HepG2 (cell line): Measurements from ENCODE around the gene ZFPL1. TPM values are rescaled to one million over a fixed set of nuclear protein-coding genes. Genes with fewer than 3 reads are reported as not detected.

ENCODE experiments used
- GFI1 ChIP-seq: sonication (generic); formaldehyde crosslinking; IDR thresholded peaks from 2 replicates; pipeline ENCODE4 v1.5.0; 2020; ENCODE audit warnings: missing genetic modification reagents, mild to moderate bottlenecking, borderline replicate concordance
- KDM5B ChIP-seq: sonication (generic); formaldehyde crosslinking; IDR thresholded peaks from 2 replicates; pipeline ENCODE4 v1.4.0; 2020; ENCODE audit warnings: missing genetic modification reagents, mild to moderate bottlenecking, borderline replicate concordance
- TMF1 ChIP-seq: sonication (generic); formaldehyde crosslinking; IDR thresholded peaks from 2 replicates; pipeline ENCODE4 v1.8.1; 2022; ENCODE audit warnings: low read depth, missing genetic modification reagents
- ZNF331 ChIP-seq: sonication (generic); formaldehyde crosslinking; IDR thresholded peaks from 2 replicates; pipeline ENCODE4 v1.4.0; 2020; ENCODE audit warnings: missing genetic modification reagents
- ZNF563 ChIP-seq: sonication (generic); formaldehyde crosslinking; IDR thresholded peaks from 2 replicates; pipeline ENCODE4 v1.8.0; 2022; ENCODE audit warnings: mild to moderate bottlenecking, moderate library complexity, missing genetic modification reagents
- polyA plus RNA-seq, 8 experiments: library from polyadenylated mRNA; depleted of rRNA in 3 of 8; stranded (reverse) in 7 of 8; unstranded in 1 of 8; fragments of >200 nt; fragmentation: Illumina TruSeq in 4 of 8; extraction: Trizol in 4 of 8; gene quantifications; 2 replicates each; pipeline versions ENCODE4 v1.2.1 to v1.2.3, GENCODE V29; 2011 to 2016; ENCODE audit warnings: low read depth in 4 of 8, missing spikeins in 1 of 8, mixed read lengths in 1 of 8; ENCODE audit not compliant: insufficient read depth in 1 of 8
- total RNA-seq, 5 experiments: library from RNA; depleted of rRNA; stranded (reverse); fragments of >200 nt; fragmentation: Illumina TruSeq; extraction: Trizol; gene quantifications; 2 replicates each; pipeline ENCODE4 v1.2.3, GENCODE V29; 2016; ENCODE audit warnings: low read depth in 1 of 5
- TF ChIP-seq, protein P1 (sequence below): sonication (generic); formaldehyde crosslinking; IDR thresholded peaks from 2 replicates; pipeline ENCODE4 v1.9.0; 2022; ENCODE audit warnings: missing genetic modification reagents, mild to moderate bottlenecking, borderline replicate concordance
- TF ChIP-seq, protein P2 (sequence below): sonication (generic); formaldehyde crosslinking; IDR thresholded peaks from 2 replicates; pipeline ENCODE4 v1.8.1; 2023; ENCODE audit warnings: mild to moderate bottlenecking, missing genetic modification reagents
- TF ChIP-seq, protein P3 (sequence below): sonication (generic); formaldehyde crosslinking; IDR thresholded peaks from 2 replicates; pipeline ENCODE4 v1.4.0; 2020; ENCODE audit warnings: missing genetic modification reagents, borderline replicate concordance
- TF ChIP-seq, protein P4 (sequence below): sonication (generic); formaldehyde crosslinking; IDR thresholded peaks from 2 replicates; pipeline ENCODE4 v1.4.0; 2020; ENCODE audit warnings: missing genetic modification reagents, borderline replicate concordance
- TF ChIP-seq, protein P5 (sequence below): sonication (generic); formaldehyde crosslinking; IDR thresholded peaks from 2 replicates; pipeline ENCODE4 v1.5.1; 2020; ENCODE audit warnings: missing genetic modification reagents, mild to moderate bottlenecking, borderline replicate concordance

Gene ZFPL1
- total and polyA plus RNA-seq, 2 of the 13 experiments (the other 11 are each of a cell fraction or from before 2014, with no cell fraction given) = 32.2 to 56.0 TPM

DNA sequence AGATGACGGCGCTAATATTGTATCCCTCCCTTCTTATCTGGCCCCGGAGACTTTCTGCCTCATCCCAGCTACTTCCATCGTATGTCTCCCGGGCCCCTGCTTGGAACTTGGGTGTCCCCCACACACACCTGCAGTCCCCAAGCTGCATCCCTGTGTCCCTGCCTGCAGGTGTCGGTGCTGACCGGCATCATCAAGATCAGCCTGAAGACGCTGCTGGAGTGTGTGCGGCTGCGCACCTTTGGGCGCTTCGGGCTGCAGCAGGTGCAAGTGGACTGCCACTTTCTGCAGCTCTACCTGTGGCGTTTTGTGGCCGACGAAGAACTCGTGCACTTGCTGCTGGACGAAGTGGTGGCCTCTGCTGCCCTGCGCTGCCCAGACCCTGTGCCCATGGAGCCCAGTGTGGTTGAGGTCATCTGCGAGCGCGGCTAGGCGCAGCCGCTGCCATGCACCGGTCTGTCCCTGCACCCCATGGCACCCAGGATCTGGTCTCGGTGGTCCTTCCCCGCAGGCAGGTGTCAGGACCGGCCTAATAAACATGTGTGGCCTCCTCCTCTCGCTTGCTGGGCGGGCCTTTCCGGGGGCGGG lies 27.2 kb downstream of the ZFPL1 start (continued):
- TF ChIP-seq, protein P1, sequence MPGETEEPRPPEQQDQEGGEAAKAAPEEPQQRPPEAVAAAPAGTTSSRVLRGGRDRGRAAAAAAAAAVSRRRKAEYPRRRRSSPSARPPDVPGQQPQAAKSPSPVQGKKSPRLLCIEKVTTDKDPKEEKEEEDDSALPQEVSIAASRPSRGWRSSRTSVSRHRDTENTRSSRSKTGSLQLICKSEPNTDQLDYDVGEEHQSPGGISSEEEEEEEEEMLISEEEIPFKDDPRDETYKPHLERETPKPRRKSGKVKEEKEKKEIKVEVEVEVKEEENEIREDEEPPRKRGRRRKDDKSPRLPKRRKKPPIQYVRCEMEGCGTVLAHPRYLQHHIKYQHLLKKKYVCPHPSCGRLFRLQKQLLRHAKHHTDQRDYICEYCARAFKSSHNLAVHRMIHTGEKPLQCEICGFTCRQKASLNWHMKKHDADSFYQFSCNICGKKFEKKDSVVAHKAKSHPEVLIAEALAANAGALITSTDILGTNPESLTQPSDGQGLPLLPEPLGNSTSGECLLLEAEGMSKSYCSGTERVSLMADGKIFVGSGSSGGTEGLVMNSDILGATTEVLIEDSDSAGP = peak; percentile 27; the same call in 1 of the 2 replicates
- TF ChIP-seq, protein P2, sequence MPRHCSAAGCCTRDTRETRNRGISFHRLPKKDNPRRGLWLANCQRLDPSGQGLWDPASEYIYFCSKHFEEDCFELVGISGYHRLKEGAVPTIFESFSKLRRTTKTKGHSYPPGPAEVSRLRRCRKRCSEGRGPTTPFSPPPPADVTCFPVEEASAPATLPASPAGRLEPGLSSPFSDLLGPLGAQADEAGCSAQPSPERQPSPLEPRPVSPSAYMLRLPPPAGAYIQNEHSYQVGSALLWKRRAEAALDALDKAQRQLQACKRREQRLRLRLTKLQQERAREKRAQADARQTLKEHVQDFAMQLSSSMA (CRISPR knock-in tag) = 0 out of 2 replicates have a peak, but pooled peaks have one; percentile 6
- TF ChIP-seq, protein P3, sequence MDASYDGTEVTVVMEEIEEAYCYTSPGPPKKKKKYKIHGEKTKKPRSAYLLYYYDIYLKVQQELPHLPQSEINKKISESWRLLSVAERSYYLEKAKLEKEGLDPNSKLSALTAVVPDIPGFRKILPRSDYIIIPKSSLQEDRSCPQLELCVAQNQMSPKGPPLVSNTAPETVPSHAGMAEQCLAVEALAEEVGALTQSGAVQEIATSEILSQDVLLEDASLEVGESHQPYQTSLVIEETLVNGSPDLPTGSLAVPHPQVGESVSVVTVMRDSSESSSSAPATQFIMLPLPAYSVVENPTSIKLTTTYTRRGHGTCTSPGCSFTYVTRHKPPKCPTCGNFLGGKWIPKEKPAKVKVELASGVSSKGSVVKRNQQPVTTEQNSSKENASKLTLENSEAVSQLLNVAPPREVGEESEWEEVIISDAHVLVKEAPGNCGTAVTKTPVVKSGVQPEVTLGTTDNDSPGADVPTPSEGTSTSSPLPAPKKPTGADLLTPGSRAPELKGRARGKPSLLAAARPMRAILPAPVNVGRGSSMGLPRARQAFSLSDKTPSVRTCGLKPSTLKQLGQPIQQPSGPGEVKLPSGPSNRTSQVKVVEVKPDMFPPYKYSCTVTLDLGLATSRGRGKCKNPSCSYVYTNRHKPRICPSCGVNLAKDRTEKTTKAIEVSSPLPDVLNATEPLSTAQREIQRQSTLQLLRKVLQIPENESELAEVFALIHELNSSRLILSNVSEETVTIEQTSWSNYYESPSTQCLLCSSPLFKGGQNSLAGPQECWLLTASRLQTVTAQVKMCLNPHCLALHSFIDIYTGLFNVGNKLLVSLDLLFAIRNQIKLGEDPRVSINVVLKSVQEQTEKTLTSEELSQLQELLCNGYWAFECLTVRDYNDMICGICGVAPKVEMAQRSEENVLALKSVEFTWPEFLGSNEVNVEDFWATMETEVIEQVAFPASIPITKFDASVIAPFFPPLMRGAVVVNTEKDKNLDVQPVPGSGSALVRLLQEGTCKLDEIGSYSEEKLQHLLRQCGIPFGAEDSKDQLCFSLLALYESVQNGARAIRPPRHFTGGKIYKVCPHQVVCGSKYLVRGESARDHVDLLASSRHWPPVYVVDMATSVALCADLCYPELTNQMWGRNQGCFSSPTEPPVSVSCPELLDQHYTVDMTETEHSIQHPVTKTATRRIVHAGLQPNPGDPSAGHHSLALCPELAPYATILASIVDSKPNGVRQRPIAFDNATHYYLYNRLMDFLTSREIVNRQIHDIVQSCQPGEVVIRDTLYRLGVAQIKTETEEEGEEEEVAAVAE (CRISPR knock-in tag) = no peak
- TF ChIP-seq, protein P4, sequence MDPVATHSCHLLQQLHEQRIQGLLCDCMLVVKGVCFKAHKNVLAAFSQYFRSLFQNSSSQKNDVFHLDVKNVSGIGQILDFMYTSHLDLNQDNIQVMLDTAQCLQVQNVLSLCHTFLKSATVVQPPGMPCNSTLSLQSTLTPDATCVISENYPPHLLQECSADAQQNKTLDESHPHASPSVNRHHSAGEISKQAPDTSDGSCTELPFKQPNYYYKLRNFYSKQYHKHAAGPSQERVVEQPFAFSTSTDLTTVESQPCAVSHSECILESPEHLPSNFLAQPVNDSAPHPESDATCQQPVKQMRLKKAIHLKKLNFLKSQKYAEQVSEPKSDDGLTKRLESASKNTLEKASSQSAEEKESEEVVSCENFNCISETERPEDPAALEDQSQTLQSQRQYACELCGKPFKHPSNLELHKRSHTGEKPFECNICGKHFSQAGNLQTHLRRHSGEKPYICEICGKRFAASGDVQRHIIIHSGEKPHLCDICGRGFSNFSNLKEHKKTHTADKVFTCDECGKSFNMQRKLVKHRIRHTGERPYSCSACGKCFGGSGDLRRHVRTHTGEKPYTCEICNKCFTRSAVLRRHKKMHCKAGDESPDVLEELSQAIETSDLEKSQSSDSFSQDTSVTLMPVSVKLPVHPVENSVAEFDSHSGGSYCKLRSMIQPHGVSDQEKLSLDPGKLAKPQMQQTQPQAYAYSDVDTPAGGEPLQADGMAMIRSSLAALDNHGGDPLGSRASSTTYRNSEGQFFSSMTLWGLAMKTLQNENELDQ (CRISPR knock-in tag) = no peak
- TF ChIP-seq GFI1 (CRISPR knock-in tag) (no peak), KDM5B (CRISPR knock-in tag) (no peak; the same call in 1 of the 2 replicates), ZNF563 (CRISPR knock-in tag) (0 out of 2 replicates have a peak, but pooled peaks have one; percentile 16), TMF1 (CRISPR knock-in tag) (0 out of 2 replicates have a peak, but pooled peaks have one; percentile 14), ZNF331 (no peak)
- TF ChIP-seq, protein P5, sequence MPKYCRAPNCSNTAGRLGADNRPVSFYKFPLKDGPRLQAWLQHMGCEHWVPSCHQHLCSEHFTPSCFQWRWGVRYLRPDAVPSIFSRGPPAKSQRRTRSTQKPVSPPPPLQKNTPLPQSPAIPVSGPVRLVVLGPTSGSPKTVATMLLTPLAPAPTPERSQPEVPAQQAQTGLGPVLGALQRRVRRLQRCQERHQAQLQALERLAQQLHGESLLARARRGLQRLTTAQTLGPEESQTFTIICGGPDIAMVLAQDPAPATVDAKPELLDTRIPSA (CRISPR knock-in tag) = 0 out of 2 replicates have a peak, but pooled peaks have one; percentile 13
